ENCODE measurements around the gene CFAP74.

- TF ChIP-seq CTCF (IDR thresholded peaks at IDR 0.05; ENCODE audit: extremely low read depth in 1 of 2, insufficient read depth in 1 of 2, low read depth in 1 of 2, low read length in 2 of 2) = peak; percentile 97 to 98
- TF ChIP-seq GATA2 (IDR thresholded peaks at IDR 0.05; ENCODE audit: insufficient read depth, insufficient read length, low read depth, low read length) = no peak
- no peak for TF ChIP-seq POLR2AphosphoS5 (IDR thresholded peaks at IDR 0.05; ENCODE audit: insufficient read depth, low read depth, low read length)
- no peak for TF ChIP-seq EZH2 (IDR thresholded peaks at IDR 0.05; ENCODE audit: borderline replicate concordance, low read depth, low read length, severe bottlenecking)
- no peak for TF ChIP-seq POLR2A (IDR thresholded peaks at IDR 0.05; ENCODE audit: low read depth, low read length)
- no peak for TF ChIP-seq JUN (IDR thresholded peaks at IDR 0.05; ENCODE audit: borderline replicate concordance, insufficient read depth, insufficient read length, low read depth)
- TF ChIP-seq MYC (IDR thresholded peaks at IDR 0.05; ENCODE audit: low read depth, low read length) = no peak
- no peak for TF ChIP-seq MAX (IDR thresholded peaks at IDR 0.05; ENCODE audit: insufficient read depth, insufficient read length)
Measured at GRCh38 chr1:1906185-1907097, 97.1 kb downstream of the CFAP74 start.

Measured in endothelial cell of umbilical vein (primary cell).